Fibroblast of lung (primary cell): ENCODE results near the gene WDCP. TPM values are rescaled to one million over a fixed set of nuclear protein-coding genes. Genes with fewer than 3 reads are reported as not detected.

Source experiments
- DNase-seq, 2 donors: peaks; one replicate each; pipeline versions ENCODE4 v3.0.0 to v3.0.0-alpha.2; 2010; ENCODE audit warnings: low read depth in 2 of 2
- H2AFZ ChIP-seq: 2 replicates; pipeline ENCODE4 v1.5.1; 2012; ENCODE audit warnings: low read length, control low read depth, inconsistent platforms
- H3K27ac ChIP-seq: 2 replicates; pipeline ENCODE4 v1.5.1; 2011; ENCODE audit warnings: low read length, control low read depth; ENCODE audit not compliant: insufficient read depth
- H3K27me3 ChIP-seq: 2 replicates; pipeline ENCODE4 v1.5.1; 2011; ENCODE audit warnings: mild to moderate bottlenecking, low read length; ENCODE audit not compliant: control insufficient read depth, insufficient read depth
- H3K36me3 ChIP-seq: 2 replicates; pipeline ENCODE4 v1.5.1; 2011; ENCODE audit warnings: low read length; ENCODE audit not compliant: control insufficient read depth, insufficient read depth
- H3K4me1 ChIP-seq: 2 replicates; pipeline ENCODE4 v1.5.1; 2011; ENCODE audit warnings: low read length; ENCODE audit not compliant: control insufficient read depth, insufficient read depth; ENCODE audit errors: extremely low read depth
- H3K4me2 ChIP-seq: 2 replicates; pipeline ENCODE4 v1.5.1; 2011; ENCODE audit warnings: low read length, control low read depth; ENCODE audit not compliant: insufficient read depth; ENCODE audit errors: extremely low read depth
- H3K4me3 ChIP-seq, 4 experiments: fragments of 200-600 bp in 1 of 4; sonication (generic) in 1 of 4; replicated peaks in 1 of 4; 2 replicates each; pipeline ENCODE4 v1.5.1; 2011 to 2016; ENCODE audit warnings: low read length in 4 of 4, low read depth in 3 of 4, mild to moderate bottlenecking in 3 of 4, control low read depth in 2 of 4, inconsistent platforms in 1 of 4, mixed read lengths in 1 of 4; ENCODE audit not compliant: insufficient read depth in 1 of 4; ENCODE audit errors: control extremely low read depth in 1 of 4
- H3K79me2 ChIP-seq: 2 replicates; pipeline ENCODE4 v1.5.1; 2012; ENCODE audit warnings: mild to moderate bottlenecking, low read length, inconsistent platforms; ENCODE audit not compliant: control insufficient read depth, insufficient read depth
- H3K9ac ChIP-seq: 2 replicates; pipeline ENCODE4 v1.5.1; 2011; ENCODE audit warnings: mild to moderate bottlenecking, low read length, control low read depth; ENCODE audit not compliant: insufficient read depth
- H3K9me3 ChIP-seq: 2 replicates; pipeline ENCODE4 v1.5.1; 2012; ENCODE audit warnings: low read depth, low read length; ENCODE audit not compliant: control insufficient read depth, insufficient read depth
- H4K20me1 ChIP-seq: 2 replicates; pipeline ENCODE4 v1.5.1; 2011; ENCODE audit warnings: low read length; ENCODE audit not compliant: control insufficient read depth, insufficient read depth; ENCODE audit errors: extremely low read depth
- EZH2 ChIP-seq: IDR thresholded peaks from 2 replicates; pipeline ENCODE4 v1.5.1; 2012; ENCODE audit warnings: low read length, control low read depth, mild to moderate bottlenecking; ENCODE audit errors: missing control alignments
- polyA plus RNA-seq, 2 donors: library from polyadenylated mRNA; depleted of rRNA in 1 of 2; stranded (reverse) in 1 of 2; unstranded in 1 of 2; fragments of >200 nt; gene quantifications; 2 replicates each; pipeline ENCODE4 v1.2.1, GENCODE V29; 2011 to 2012; ENCODE audit warnings: missing spikeins in 1 of 2
- total RNA-seq: library from RNA; depleted of rRNA; stranded (reverse); fragments of >200 nt; gene quantifications from 2 replicates; pipeline ENCODE4 v1.2.1, GENCODE V29; 2014
- TF ChIP-seq, protein P1 (sequence below), 2 donors: IDR thresholded peaks in 1 of 2; conservative IDR thresholded peaks in 1 of 2; 1 replicate in 1 of 2; 2 replicates in 1 of 2; pipeline ENCODE4 v1.5.1; 2011 to 2012; ENCODE audit warnings: low read length in 2 of 2, control low read depth in 1 of 2, inconsistent platforms in 1 of 2, low read depth in 1 of 2, mild to moderate bottlenecking in 1 of 2

Gene WDCP
- total and polyA plus RNA-seq, 2 donors (not counting 1 experiment from before 2014, with no cell fraction given), result 10.4 to 11.0 TPM

DNA sequence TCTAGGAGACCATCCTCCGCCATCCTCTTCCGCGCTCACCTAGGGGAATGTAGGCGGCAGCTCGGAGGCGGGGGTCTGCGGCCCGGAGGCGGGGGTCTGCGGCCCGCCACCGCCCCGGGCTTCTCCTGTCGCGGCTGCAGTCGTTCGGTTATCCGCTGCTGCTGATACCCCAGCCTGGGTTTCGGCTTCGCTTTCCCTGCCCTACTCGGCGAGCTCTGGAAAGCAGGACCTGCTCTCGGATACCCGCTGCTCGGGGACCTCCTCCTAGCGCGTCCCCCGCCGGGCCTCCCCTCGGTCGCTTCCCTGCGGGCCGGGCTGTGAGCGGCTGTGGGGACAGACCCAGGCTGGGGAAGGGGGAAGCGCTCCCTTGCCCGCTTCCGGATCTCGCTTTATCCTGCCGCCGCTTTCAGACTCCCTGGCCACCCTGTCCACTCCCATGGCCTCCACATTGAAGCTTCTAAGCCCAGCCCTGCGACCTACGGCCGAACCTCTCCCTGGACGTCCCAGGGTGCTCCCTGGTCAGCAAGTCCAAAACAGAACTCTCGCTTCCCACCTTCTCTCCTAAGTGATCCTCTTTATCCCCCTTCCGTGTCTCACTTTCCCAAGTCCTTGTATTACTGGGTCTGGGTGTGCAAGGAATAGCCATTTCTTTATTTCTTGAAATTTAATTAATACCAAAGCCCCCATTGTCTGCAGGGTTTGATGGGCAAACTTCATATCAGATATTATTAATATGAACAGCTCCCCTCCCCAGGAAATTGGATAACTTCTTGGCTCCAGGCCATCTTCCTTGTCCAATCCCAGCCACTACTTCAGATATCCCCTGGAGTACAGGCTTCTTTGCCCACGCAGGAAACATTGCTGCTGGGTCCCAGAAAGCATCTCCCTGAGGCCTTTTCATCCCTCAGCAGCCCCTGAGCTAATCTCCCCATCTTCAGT, 3.1 kb upstream of the WDCP start:
- Histone ChIP-seq H3K4me2 (peak overlapping the region; percentile 96), H3K27ac (no peak overlapping the region), H3K9ac (peak overlapping the region; percentile 46), H3K4me1 (peaks cover 2% of the 10 kb centered on the region), H3K27me3 (no peaks in the 10 kb centered on the region), H4K20me1 (no peaks in the 10 kb centered on the region), H3K36me3 (no peaks in the 10 kb centered on the region), H2AFZ (peak overlapping the region; percentile 76), H3K4me3 (peak overlapping the region; percentile 47 to 71 (median 54)), H3K79me2 (peaks cover 8% of the 10 kb centered on the region), H3K9me3 (no peaks in the 10 kb centered on the region)
- TF ChIP-seq, protein P1, sequence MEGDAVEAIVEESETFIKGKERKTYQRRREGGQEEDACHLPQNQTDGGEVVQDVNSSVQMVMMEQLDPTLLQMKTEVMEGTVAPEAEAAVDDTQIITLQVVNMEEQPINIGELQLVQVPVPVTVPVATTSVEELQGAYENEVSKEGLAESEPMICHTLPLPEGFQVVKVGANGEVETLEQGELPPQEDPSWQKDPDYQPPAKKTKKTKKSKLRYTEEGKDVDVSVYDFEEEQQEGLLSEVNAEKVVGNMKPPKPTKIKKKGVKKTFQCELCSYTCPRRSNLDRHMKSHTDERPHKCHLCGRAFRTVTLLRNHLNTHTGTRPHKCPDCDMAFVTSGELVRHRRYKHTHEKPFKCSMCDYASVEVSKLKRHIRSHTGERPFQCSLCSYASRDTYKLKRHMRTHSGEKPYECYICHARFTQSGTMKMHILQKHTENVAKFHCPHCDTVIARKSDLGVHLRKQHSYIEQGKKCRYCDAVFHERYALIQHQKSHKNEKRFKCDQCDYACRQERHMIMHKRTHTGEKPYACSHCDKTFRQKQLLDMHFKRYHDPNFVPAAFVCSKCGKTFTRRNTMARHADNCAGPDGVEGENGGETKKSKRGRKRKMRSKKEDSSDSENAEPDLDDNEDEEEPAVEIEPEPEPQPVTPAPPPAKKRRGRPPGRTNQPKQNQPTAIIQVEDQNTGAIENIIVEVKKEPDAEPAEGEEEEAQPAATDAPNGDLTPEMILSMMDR (conservative IDR thresholded peaks at IDR 0.05 in 1 of 2, IDR thresholded peaks at IDR 0.05 in 1 of 2; ENCODE audit: low read depth in 1 of 2, low read length in 2 of 2), result no peak
- TF ChIP-seq EZH2, result no peak
- peak; percentile 16 to 19 for DNase-seq

DNA sequence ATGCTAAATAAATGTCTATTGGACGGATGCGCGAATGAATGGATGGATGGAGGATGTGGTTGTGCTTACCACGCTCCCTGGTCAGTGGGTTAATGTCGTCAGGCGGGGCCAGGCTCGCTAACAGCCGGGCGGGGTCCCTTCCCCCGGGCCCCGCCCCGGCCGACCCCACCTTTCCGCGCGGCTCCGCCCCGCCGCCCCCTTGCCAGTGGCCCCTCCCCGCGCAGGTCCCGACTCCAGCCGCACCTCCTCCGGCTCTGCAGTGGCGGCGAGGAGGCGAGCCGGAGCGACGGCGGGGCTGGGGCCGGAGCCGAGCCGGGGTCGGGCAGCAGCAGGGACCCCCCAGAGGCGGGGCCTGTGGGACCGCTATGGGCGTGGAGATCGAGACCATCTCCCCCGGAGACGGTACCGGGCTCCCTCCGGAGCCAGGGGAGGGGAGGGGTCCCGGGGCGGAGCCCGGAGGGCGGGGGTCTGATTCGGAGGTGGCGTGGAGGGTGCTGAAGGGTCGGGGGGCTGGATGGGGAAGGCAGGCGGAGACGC, 2.4 kb upstream of the WDCP start, which contains the start of gene FKBP1B:
Gene FKBP1B (plus strand): TSS at position 257 of the 537 bp plus-strand sequence. CDS start 109 bp downstream, at position 366.
- Histone ChIP-seq H3K27me3 (no peaks in the 10 kb centered on the region), H3K4me2 (peak within 1 kb of the TSS; percentile 96), H3K4me1 (peaks cover 2% of the 10 kb centered on the region), H3K36me3 (no peaks in the 10 kb centered on the region), H3K27ac (no peak within 1 kb of the TSS), H3K4me3 (peak within 1 kb of the TSS; percentile 55 to 73 (median 63)), H2AFZ (peak within 1 kb of the TSS; percentile 76), H3K79me2 (peaks cover 10% of the 10 kb centered on the region), H4K20me1 (no peaks in the 10 kb centered on the region), H3K9me3 (no peaks in the 10 kb centered on the region), H3K9ac (peak within 1 kb of the TSS; percentile 48)
- DNase-seq, result peak; percentile 41 to 66
- no peak for TF ChIP-seq EZH2
- TF ChIP-seq, protein P1 (conservative IDR thresholded peaks at IDR 0.05 in 1 of 2, IDR thresholded peaks at IDR 0.05 in 1 of 2; ENCODE audit: low read depth in 1 of 2, low read length in 2 of 2), result no peak

DNA sequence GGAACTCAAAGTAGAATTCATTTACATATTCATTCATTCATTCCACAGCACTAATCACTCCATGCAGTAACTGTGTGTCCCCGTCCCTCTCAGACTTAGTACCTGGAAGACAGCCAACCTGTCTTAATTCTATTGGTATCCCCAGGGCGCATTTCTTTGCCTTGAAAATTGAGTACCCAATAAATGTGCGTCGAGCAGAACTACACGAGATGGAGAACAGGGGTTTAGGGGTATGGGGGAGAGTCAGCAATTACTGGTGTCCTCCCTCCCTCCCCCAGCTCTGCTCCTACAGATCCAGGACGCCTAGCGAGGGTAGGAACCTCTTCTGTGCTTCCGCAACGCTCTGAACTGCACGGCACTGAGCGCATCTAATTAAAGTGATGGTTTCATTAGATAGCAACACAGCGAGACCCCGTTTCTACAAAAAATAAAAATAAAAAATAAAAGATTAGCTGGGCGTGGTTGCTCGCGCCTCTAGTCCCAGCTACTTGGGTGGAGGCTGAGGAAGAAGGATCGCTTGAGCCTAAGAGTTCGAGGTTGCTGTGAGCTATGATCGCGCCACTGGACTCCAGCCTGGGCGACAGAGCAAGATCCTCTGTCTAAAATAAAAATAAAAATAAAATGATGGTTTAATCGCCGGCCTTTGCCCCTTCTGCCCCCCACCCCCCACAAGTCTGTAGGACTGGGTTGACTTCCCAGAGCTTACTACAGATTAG, 1.7 kb upstream of the WDCP start:
- Histone ChIP-seq H3K4me3 (peak overlapping the region; percentile 47 to 73 (median 63)), H3K79me2 (peaks cover 10% of the 10 kb centered on the region), H3K27ac (no peak overlapping the region), H3K9ac (no peak overlapping the region), H3K4me2 (peak overlapping the region; percentile 53), H4K20me1 (no peaks in the 10 kb centered on the region), H3K4me1 (peaks cover 2% of the 10 kb centered on the region), H3K27me3 (no peaks in the 10 kb centered on the region), H3K9me3 (no peaks in the 10 kb centered on the region), H2AFZ (peak overlapping the region; percentile 66), H3K36me3 (no peaks in the 10 kb centered on the region)
- no peak for DNase-seq
- TF ChIP-seq EZH2, result no peak
- TF ChIP-seq, protein P1 (conservative IDR thresholded peaks at IDR 0.05 in 1 of 2, IDR thresholded peaks at IDR 0.05 in 1 of 2; ENCODE audit: low read depth in 1 of 2, low read length in 2 of 2), result no peak
